Activated naive CD4-positive, alpha-beta T cell treated with anti-CD3 and anti-CD28 coated beads, Interleukin-2, amount 50 U/mL, for 24 hours (primary cell): ENCODE measurements around the gene TTC39B.

Experiments used
- H3K27ac Mint-ChIP-seq: one replicate; pipeline ENCODE4 v1.8.0; 2021; ENCODE audit warnings: mild to moderate bottlenecking, mixed read lengths
- H3K27me3 Mint-ChIP-seq: one replicate; pipeline ENCODE4 v1.8.0; 2021; ENCODE audit warnings: mixed read lengths
- H3K36me3 Mint-ChIP-seq: one replicate; pipeline ENCODE4 v1.8.0; 2021; ENCODE audit warnings: mixed read lengths
- H3K4me1 Mint-ChIP-seq: one replicate; pipeline ENCODE4 v1.8.0; 2021; ENCODE audit warnings: mixed read lengths
- H3K4me3 Mint-ChIP-seq: one replicate; pipeline ENCODE4 v1.8.0; 2021; ENCODE audit warnings: mild to moderate bottlenecking, mixed read lengths
- H3K9me3 Mint-ChIP-seq: one replicate; pipeline ENCODE4 v1.8.0; 2021; ENCODE audit warnings: mixed read lengths

Gene TTC39B

GRCh38 chr9:15231788-15232635 lies 75.0 kb downstream of the TTC39B start:
- H3K27ac Mint-ChIP-seq = peak overlapping the region; percentile 61
- H3K27me3 Mint-ChIP-seq = no peaks in the 10 kb centered on the region
- no peak overlapping the region for H3K4me3 Mint-ChIP-seq
- peaks cover 28% of the 10 kb centered on the region for H3K36me3 Mint-ChIP-seq
- peaks cover 49% of the 10 kb centered on the region for H3K4me1 Mint-ChIP-seq
- peaks cover 11% of the 10 kb centered on the region for H3K9me3 Mint-ChIP-seq

- H3K9me3 Mint-ChIP-seq = peaks cover 5% of the 10 kb centered on the region
- H3K4me3 Mint-ChIP-seq = no peak overlapping the region
- peaks cover 44% of the 10 kb centered on the region for H3K4me1 Mint-ChIP-seq
- no peaks in the 10 kb centered on the region for H3K27me3 Mint-ChIP-seq
- peak overlapping the region; percentile 53 for H3K27ac Mint-ChIP-seq
- peaks cover 18% of the 10 kb centered on the region for H3K36me3 Mint-ChIP-seq
These were observed 77.6 kb downstream of the TTC39B start for GRCh38 chr9:15229409-15229808.

GRCh38 chr9:15227491-15227890 lies 79.5 kb downstream of the TTC39B start:
- H3K4me1 Mint-ChIP-seq = peaks cover 53% of the 10 kb centered on the region
- H3K27me3 Mint-ChIP-seq = no peaks in the 10 kb centered on the region
- no peak overlapping the region for H3K27ac Mint-ChIP-seq
- peaks cover 5% of the 10 kb centered on the region for H3K9me3 Mint-ChIP-seq
- H3K4me3 Mint-ChIP-seq = no peak overlapping the region
- H3K36me3 Mint-ChIP-seq = peaks cover 23% of the 10 kb centered on the region

- Mint-ChIP-seq H3K36me3 (peaks cover 19% of the 10 kb centered on the region), H3K27me3 (no peaks in the 10 kb centered on the region), H3K4me3 (no peak overlapping the region), H3K4me1 (peaks cover 60% of the 10 kb centered on the region), H3K27ac (no peak overlapping the region), H3K9me3 (no peaks in the 10 kb centered on the region)
These were observed 81.4 kb downstream of the TTC39B start for GRCh38 chr9:15225564-15226126.

- Mint-ChIP-seq H3K27me3 (no peaks in the 10 kb centered on the region), H3K9me3 (no peaks in the 10 kb centered on the region), H3K27ac (peak overlapping the region; percentile 47), H3K4me3 (no peak overlapping the region), H3K36me3 (peaks cover 11% of the 10 kb centered on the region), H3K4me1 (peaks cover 37% of the 10 kb centered on the region)
These were observed 84.7 kb downstream of the TTC39B start for GRCh38 chr9:15222313-15222712.

- Mint-ChIP-seq H3K4me1 (peaks cover 35% of the 10 kb centered on the region), H3K36me3 (peaks cover 10% of the 10 kb centered on the region), H3K4me3 (no peak overlapping the region), H3K27ac (peak overlapping the region; percentile 47), H3K27me3 (no peaks in the 10 kb centered on the region), H3K9me3 (no peaks in the 10 kb centered on the region)
These were observed 85.3 kb downstream of the TTC39B start for GRCh38 chr9:15221746-15222145.

GRCh38 chr9:15220658-15221318 lies 86.2 kb downstream of the TTC39B start:
- H3K4me1 Mint-ChIP-seq = peaks cover 32% of the 10 kb centered on the region
- H3K27ac Mint-ChIP-seq = no peak overlapping the region
- no peak overlapping the region for H3K4me3 Mint-ChIP-seq
- no peaks in the 10 kb centered on the region for H3K9me3 Mint-ChIP-seq
- no peaks in the 10 kb centered on the region for H3K27me3 Mint-ChIP-seq
- peaks cover 9% of the 10 kb centered on the region for H3K36me3 Mint-ChIP-seq

- no peaks in the 10 kb centered on the region for H3K9me3 Mint-ChIP-seq
- H3K4me1 Mint-ChIP-seq = peaks cover 30% of the 10 kb centered on the region
- H3K27me3 Mint-ChIP-seq = no peaks in the 10 kb centered on the region
- H3K36me3 Mint-ChIP-seq = peaks cover 9% of the 10 kb centered on the region
- no peak overlapping the region for H3K27ac Mint-ChIP-seq
- H3K4me3 Mint-ChIP-seq = no peak overlapping the region
These were observed 87.5 kb downstream of the TTC39B start for GRCh38 chr9:15219546-15219945.

GRCh38 chr9:15218994-15219393 lies 88.0 kb downstream of the TTC39B start:
- no peak overlapping the region for H3K4me3 Mint-ChIP-seq
- no peak overlapping the region for H3K27ac Mint-ChIP-seq
- no peaks in the 10 kb centered on the region for H3K27me3 Mint-ChIP-seq
- peaks cover 6% of the 10 kb centered on the region for H3K36me3 Mint-ChIP-seq
- H3K9me3 Mint-ChIP-seq = no peaks in the 10 kb centered on the region
- peaks cover 25% of the 10 kb centered on the region for H3K4me1 Mint-ChIP-seq

- Mint-ChIP-seq H3K27ac (peak overlapping the region; percentile 60), H3K36me3 (peaks cover 9% of the 10 kb centered on the region), H3K4me3 (no peak overlapping the region), H3K27me3 (no peaks in the 10 kb centered on the region), H3K9me3 (no peaks in the 10 kb centered on the region), H3K4me1 (peaks cover 22% of the 10 kb centered on the region)
These were observed 93.8 kb downstream of the TTC39B start for GRCh38 chr9:15213249-15213648.

- Mint-ChIP-seq H3K9me3 (no peaks in the 10 kb centered on the region), H3K27me3 (no peaks in the 10 kb centered on the region), H3K36me3 (peaks cover 13% of the 10 kb centered on the region), H3K4me3 (no peak overlapping the region), H3K27ac (no peak overlapping the region), H3K4me1 (peaks cover 28% of the 10 kb centered on the region)
These were observed 95.1 kb downstream of the TTC39B start for GRCh38 chr9:15211815-15212495.

- no peak overlapping the region for H3K27ac Mint-ChIP-seq
- no peaks in the 10 kb centered on the region for H3K9me3 Mint-ChIP-seq
- H3K4me3 Mint-ChIP-seq = no peak overlapping the region
- H3K36me3 Mint-ChIP-seq = peaks cover 16% of the 10 kb centered on the region
- no peaks in the 10 kb centered on the region for H3K27me3 Mint-ChIP-seq
- peaks cover 31% of the 10 kb centered on the region for H3K4me1 Mint-ChIP-seq
These were observed 95.7 kb downstream of the TTC39B start for GRCh38 chr9:15211160-15211814.

- H3K4me3 Mint-ChIP-seq = no peak overlapping the region
- peaks cover 29% of the 10 kb centered on the region for H3K4me1 Mint-ChIP-seq
- peak overlapping the region; percentile 77 for H3K27ac Mint-ChIP-seq
- H3K9me3 Mint-ChIP-seq = no peaks in the 10 kb centered on the region
- H3K27me3 Mint-ChIP-seq = no peaks in the 10 kb centered on the region
- H3K36me3 Mint-ChIP-seq = peaks cover 23% of the 10 kb centered on the region
These were observed 99.9 kb downstream of the TTC39B start for GRCh38 chr9:15206903-15207696.

GRCh38 chr9:15205632-15206420 lies 101.2 kb downstream of the TTC39B start:
- no peaks in the 10 kb centered on the region for H3K27me3 Mint-ChIP-seq
- H3K27ac Mint-ChIP-seq = no peak overlapping the region
- no peaks in the 10 kb centered on the region for H3K9me3 Mint-ChIP-seq
- no peak overlapping the region for H3K4me3 Mint-ChIP-seq
- H3K36me3 Mint-ChIP-seq = peaks cover 27% of the 10 kb centered on the region
- peaks cover 23% of the 10 kb centered on the region for H3K4me1 Mint-ChIP-seq
